Urinary bladder (tissue), 4 donors: Measurements from ENCODE around the gene PPIP5K1. TPM values are rescaled to one million over a fixed set of nuclear protein-coding genes. Genes with fewer than 3 reads are reported as not detected.
"Not testable (repeated sequence)": the region's sequence is repeated elsewhere in the genome, so short reads cannot be mapped to it uniquely, and the experiment has no call there.

Experiments used
- DNase-seq: peaks from one replicate; pipeline ENCODE4 v3.0.0-alpha.2; 2015; ENCODE audit errors: extremely low spot score
- H3K27ac ChIP-seq: one replicate; pipeline ENCODE4 v1.5.1; 2013; ENCODE audit warnings: low read depth, mild to moderate bottlenecking, moderate library complexity
- H3K36me3 ChIP-seq: one replicate; pipeline ENCODE4 v1.6.1; 2013; ENCODE audit warnings: mild to moderate bottlenecking, moderate library complexity; ENCODE audit not compliant: insufficient read depth
- H3K4me1 ChIP-seq: one replicate; pipeline ENCODE4 v1.6.1; 2013; ENCODE audit warnings: mild to moderate bottlenecking, moderate library complexity; ENCODE audit not compliant: insufficient read depth
- H3K4me3 ChIP-seq: one replicate; pipeline ENCODE4 v1.5.1; 2013; ENCODE audit warnings: low read depth, low read length
- WGBS: extraction: QIAGEN DNeasy Blood & Tissue Kit; methylation state at CpG from one replicate; pipeline ENCODE4 v1.1.7; 2013; 5-methylcytosine and 5-hydroxymethylcytosine counted together
- polyA plus RNA-seq: library from polyadenylated mRNA; stranded (reverse); fragments of 200-250 nt; gene quantifications from one replicate; pipeline ENCODE4 v1.2.3, GENCODE V29; 2013
- total RNA-seq: library from RNA; depleted of rRNA; stranded (reverse); fragments of >200 nt; gene quantifications from one replicate; pipeline ENCODE4 v1.2.3, GENCODE V29; 2014
- donor health status: healthy with polysubstance abuse.
- donor health status: healthy.

Gene PPIP5K1
- total and polyA plus RNA-seq, 2 donors = 12.2 to 20.7 TPM

DNA sequence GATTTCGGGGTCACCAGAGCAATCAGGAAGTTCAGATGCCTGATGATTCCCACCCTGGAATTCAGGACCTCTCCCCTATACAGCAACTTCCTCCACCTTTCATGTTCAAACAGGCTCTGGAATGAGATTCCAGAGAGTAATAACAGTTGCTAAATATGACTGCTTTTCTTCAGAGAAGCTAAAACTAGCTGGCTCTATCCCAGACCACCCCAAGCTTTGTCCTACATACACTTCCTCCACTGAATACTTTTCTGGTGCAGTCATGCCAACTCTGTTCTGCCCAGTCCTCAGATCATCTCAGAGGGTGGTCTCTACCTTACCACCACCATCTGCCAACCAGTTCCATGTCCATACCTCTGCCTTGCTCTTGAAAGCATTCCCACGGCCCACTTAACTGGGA lies 23.4 kb downstream of the PPIP5K1 start:
- no CpG with 5 or more reads among the region's 2 CpGs for WGBS
- not testable (repeated sequence) for H3K36me3 ChIP-seq, H3K4me3 ChIP-seq, H3K4me1 ChIP-seq, DNase-seq, H3K27ac ChIP-seq

DNA sequence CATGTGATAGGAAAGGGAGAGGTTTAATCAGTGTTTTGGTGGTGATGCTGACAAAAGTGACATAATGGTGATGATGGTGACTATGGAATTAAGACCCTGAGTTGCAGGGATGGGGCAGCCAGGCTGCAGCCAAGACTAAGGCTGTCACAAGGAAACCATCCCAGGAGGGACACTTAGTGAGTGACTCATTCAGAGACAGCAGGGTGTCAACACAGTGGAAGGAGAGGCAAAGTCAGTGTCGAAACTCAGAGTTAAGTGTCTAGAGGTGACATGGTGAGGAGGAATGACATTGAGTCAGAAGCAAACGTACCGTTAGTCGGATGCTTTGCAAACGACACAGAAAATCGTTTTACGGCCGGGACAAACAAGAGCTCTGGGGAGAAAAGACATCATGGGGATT lies 26.2 kb downstream of the PPIP5K1 start:
- not testable (repeated sequence) for H3K27ac ChIP-seq, H3K36me3 ChIP-seq, H3K4me1 ChIP-seq, DNase-seq, H3K4me3 ChIP-seq
- WGBS = no CpG with 5 or more reads among the region's 8 CpGs

DNA sequence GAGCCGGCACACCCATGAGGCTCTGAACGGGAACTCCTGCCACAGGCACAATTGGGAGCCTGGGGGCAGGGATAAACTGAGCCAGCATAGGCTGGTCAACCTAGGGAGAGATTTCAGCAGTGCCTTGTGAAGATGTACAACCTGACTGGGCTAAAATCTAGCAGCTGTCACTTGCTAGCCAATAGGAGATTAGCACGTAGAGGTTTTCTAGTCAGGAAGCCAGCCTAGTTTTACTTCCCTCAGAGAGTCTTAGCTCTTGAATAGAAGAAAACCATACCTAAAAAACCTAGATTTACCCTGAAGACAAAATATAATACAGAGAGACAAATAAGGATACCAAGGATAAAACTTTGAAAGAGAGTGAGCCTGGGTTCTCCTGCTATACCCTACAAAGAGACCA lies 27.3 kb downstream of the PPIP5K1 start:
- not testable (repeated sequence) for H3K36me3 ChIP-seq
- 90% methylated on average over 2 of the region's 3 CpGs for WGBS

DNA sequence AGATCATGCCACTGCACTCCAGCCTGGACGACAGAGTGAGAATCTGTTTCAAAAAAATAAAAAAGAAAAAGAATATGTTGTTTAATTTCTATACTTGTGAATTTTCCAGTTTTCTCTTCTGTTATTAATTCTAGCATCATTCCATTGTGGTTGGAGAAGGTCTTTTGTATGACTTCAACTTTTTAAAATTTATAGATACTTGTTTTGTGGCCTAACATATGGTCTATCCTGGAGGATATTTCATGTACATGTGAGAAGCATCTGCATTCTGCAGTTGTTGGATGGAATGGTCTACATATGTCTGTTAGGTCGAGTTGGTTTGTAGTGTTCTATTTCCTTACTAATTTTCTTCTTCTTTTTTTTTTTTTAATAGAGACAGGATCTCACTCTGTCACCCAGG lies 37.0 kb downstream of the PPIP5K1 start:
- WGBS = 78% methylated on average over 2 of the region's 2 CpGs
- no peaks in the 10 kb centered on the region for H3K36me3 ChIP-seq
- H3K27ac ChIP-seq = no peak overlapping the region
- DNase-seq = no peak
- H3K4me1 ChIP-seq = no peaks in the 10 kb centered on the region
- H3K4me3 ChIP-seq = no peak overlapping the region

More for the DNA sequence above, 27.3 kb downstream of the PPIP5K1 start:
- not testable (repeated sequence) for H3K27ac ChIP-seq, H3K4me3 ChIP-seq, H3K4me1 ChIP-seq, DNase-seq

DNA sequence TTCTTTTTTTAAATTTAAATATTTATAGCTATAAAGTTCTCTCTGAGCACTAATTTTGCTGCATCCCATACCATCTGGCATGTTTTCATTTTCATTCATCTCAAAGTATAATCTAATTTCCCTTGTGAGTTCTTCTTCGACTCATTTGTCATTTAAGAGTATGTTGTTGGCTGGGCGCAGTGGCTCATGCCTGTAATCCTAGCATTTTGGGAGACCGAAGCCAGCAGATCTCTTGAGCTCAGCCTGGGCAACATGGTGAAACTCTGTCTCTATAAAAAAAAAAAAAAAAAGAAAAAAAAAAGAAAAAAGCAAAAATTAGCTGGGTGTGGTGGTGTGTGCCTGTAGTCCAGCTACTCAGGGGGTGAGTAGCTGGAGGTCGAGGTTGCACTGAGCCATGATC lies 37.8 kb downstream of the PPIP5K1 start:
- Histone ChIP-seq H3K4me3 (no peak overlapping the region), H3K4me1 (no peaks in the 10 kb centered on the region), H3K36me3 (no peaks in the 10 kb centered on the region), H3K27ac (no peak overlapping the region)
- WGBS = 88% methylated on average over 4 of the region's 4 CpGs
- DNase-seq = no peak

DNA sequence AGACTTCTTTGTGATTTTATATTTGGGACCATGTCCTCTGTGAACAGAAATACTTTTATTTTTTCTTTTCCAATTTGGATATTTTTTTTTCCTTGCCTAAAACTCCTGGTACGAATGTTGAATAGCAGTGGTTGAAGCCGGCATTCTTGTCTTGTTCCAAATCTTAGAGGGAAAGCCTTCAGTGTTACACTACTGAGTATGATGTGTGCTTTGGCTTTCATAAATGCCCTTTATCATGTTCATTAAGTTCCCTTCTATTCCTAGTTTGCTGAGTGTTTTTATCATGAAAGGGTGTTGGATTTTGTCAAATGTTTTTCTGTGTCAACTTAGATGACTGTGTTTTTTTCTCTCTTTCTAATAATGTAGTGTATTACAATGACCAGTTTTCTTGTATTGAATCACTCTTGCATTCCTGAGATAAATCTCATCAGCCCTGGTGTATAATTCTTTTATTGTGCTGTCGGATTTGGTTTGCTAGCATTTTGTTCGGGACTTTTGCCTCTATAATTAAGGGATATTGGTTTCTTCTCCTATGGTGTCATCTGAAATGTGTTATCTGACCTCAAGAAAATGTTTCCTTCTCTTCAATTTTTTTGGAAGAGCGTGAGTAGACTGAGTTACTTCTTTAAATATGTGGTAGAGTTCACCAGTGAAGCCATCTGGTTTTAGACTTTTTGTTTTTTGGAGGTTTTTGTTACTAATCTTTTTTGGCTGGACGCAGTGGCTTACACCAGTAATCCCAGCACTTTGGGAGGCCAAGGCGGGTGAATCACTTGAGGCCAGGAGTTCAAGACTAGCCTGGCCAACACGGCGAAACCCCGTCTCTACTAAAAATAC lies 39.3 kb downstream of the PPIP5K1 start:
- Histone ChIP-seq H3K4me3 (no peak overlapping the region), H3K4me1 (no peaks in the 10 kb centered on the region), H3K36me3 (no peaks in the 10 kb centered on the region), H3K27ac (no peak overlapping the region)
- WGBS = 54% methylated on average over 10 of the region's 10 CpGs
- no peak for DNase-seq

DNA sequence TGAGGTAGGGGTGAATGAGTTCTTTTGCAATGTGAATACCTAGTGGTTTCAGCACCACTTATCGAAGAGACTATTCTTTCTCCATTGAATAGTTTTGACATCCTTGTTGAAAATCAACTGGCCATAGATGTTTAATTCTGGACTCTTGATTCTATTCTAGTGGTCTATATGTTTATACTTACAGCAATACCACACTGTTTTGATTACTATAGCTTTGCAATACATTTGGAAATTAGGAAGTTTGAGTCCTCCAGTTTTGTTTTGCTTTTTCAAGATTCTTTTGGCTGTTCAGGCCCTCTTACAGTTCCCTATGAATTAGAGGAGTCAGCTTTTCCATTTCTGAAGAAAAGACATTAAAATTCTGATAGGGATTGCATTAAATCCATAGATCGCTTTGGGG lies 42.5 kb downstream of the PPIP5K1 start:
- Histone ChIP-seq H3K4me3 (no peak overlapping the region), H3K27ac (no peak overlapping the region), H3K4me1 (no peaks in the 10 kb centered on the region), H3K36me3 (no peaks in the 10 kb centered on the region)
- DNase-seq = no peak
- WGBS = over 99% methylated on average over 2 of the region's 2 CpGs

DNA sequence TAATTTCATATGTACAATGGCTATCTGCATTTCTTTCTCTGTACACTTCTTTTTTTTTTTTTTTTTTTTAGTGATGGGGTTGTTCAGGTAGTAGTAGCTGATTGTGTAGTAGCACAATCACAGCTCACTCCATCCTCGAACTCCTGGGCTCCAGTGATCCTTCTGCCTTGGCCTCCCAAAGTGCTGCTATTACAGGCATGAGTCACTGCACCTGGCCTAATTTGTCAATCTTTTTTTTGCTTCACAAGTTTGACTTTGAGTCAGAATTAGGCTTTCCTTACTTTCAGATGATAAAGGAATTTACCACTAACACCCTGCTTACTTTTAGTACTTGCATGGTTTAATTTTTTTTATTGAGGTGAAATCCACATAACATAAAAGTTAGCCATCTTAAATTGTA lies 44.6 kb downstream of the PPIP5K1 start:
- H3K36me3 ChIP-seq = no peaks in the 10 kb centered on the region
- WGBS = 90% methylated on average over 1 of the region's 1 CpG
- H3K4me1 ChIP-seq = no peaks in the 10 kb centered on the region
- H3K4me3 ChIP-seq = no peak overlapping the region
- H3K27ac ChIP-seq = no peak overlapping the region
- DNase-seq = no peak

DNA sequence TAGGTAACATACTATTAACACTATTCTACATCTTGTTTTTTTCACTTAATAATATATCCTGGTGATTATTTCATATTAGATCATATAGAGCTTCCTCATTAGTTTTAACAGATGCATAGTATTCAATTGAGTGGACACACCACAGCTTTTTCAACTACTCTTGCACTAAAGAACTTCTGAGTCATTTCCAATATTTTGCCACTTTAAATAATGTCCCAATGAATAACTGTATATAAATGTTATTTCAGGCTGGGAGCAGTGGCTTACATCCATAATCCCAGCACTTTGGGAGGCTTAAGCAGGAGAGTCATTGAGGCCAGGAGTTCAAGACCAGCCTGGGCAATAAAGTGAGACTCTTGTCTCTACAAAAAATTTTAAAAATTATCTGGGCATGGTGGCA lies 45.7 kb downstream of the PPIP5K1 start:
- no peaks in the 10 kb centered on the region for H3K4me1 ChIP-seq
- no peaks in the 10 kb centered on the region for H3K36me3 ChIP-seq
- H3K4me3 ChIP-seq = no peak overlapping the region
- no peak overlapping the region for H3K27ac ChIP-seq
- no peak for DNase-seq

DNA sequence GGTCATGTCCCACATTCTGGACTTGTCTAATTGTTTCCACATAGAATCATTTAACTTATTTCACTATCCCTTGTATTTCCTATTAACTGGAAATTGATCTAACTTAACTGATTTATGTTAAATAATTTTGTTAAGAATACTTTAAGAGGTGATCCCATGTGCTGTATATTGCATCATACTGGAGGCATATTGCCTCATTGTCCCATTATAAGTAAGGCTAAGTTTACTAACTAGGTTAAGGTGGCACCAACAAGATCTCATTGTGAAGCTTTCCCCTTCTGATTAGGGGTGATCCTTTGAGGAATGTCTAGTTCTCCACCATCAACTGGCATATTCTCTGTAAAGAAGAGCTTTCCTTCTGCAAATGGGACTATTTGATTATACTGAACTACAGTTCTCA lies 48.2 kb downstream of the PPIP5K1 start:
- DNase-seq = no peak
- no peaks in the 10 kb centered on the region for H3K36me3 ChIP-seq
- H3K4me3 ChIP-seq = no peak overlapping the region
- no peaks in the 10 kb centered on the region for H3K4me1 ChIP-seq
- no peak overlapping the region for H3K27ac ChIP-seq

DNA sequence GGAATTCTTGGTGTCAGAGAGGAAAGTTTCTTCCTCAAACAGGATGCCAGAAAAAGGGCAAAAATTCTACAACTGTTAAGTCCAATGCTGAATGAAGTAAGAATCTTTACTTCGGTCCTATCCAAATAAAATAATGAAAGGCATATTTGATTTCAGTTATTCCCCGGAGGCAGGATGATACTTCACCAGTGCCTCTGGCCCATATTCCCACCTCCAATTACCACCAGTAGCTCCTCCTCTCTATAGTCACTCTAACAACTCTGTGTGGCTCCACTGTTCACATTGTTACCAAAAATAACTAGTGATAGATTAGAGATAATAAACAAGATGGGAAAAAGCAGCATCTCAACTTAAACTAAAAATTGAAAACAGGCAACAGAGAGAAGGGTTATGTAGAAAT lies 51.9 kb downstream of the PPIP5K1 start:
- Histone ChIP-seq H3K27ac (no peak overlapping the region), H3K36me3 (no peaks in the 10 kb centered on the region), H3K4me3 (no peak overlapping the region), H3K4me1 (no peaks in the 10 kb centered on the region)
- WGBS = 88% methylated on average over 2 of the region's 2 CpGs
- no peak for DNase-seq

DNA sequence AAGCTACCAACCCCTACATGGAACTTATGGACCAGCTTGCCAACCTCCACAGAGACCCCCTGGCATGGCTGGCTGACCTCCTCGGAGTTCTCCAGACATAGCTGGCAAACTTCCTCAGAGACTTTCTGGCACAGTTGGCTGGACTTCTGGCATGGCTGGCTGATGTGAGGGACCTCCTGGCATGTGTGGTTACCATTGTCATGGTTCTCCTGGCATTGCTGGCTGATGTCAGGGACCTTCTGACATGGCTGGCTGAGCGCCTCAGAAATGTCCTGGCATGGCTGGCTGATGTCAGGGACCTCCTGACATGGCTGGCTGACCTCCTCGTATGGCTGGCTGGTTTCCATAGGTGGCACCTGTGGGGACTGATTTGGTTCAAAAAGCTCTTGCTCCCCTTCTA lies 55.1 kb downstream of the PPIP5K1 start:
- no peak for DNase-seq
- 89% methylated on average over 3 of the region's 3 CpGs for WGBS
- Histone ChIP-seq H3K27ac (no peak overlapping the region), H3K36me3 (no peaks in the 10 kb centered on the region), H3K4me3 (no peak overlapping the region), H3K4me1 (no peaks in the 10 kb centered on the region)

DNA sequence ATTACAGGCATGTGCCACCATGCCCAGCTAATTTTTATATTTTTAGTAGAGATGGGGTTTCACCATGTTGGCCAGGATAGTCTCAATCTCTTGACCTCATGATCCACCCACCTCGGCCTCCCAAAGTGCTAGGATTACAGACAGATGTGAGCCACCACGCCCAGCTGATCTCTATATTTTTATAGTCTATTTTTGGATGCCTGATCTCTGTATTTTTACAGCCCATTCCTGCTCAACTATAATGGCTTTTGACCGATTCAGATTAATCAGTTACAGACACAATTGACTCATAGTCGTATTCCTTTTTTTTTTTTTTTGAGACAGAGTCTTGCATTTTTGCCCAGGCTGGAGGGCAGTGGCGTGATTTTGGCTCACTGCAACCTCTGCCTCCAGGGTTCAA lies 57.2 kb downstream of the PPIP5K1 start:
- H3K4me1 ChIP-seq, H3K36me3 ChIP-seq, H3K4me3 ChIP-seq, H3K27ac ChIP-seq, DNase-seq: not testable (repeated sequence)
- WGBS = 71% methylated on average over 5 of the region's 5 CpGs

DNA sequence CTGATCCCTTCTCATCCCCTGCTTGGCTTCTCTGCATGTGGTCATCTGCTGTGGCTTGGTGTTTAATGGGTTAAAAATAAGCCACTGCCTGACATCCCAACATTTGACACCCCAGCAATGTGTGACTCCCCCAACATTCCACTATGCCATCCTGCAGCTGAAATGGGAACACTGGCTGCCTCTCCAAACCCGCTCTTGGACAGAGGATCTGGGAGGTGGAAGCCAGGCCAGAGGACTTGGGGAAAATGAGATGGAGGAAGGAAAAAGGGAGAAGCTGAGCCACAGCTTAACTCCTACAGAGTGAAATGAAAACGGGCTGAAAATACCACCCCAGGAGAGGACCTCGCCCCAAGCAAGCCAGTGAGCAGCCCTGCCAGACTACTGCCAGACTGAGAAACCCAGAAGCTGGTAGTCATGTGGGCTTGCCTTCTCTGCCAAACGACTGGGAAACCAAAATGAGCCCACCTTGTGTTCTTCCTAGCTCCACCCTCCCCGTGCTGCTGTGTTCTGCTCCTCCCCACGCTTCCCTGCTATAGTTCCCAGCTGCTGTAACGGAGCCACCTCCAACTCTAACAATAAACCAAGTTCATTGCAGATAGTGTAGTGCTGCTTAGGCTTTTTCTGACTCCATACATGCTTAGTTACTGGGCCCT lies 58.9 kb downstream of the PPIP5K1 start:
- WGBS = 27% methylated on average over 7 of the region's 7 CpGs
- no peaks in the 10 kb centered on the region for H3K36me3 ChIP-seq

More for the DNA sequence above, 58.9 kb downstream of the PPIP5K1 start:
- no peak overlapping the region for H3K4me3 ChIP-seq
- no peak overlapping the region for H3K27ac ChIP-seq
- H3K4me1 ChIP-seq = no peaks in the 10 kb centered on the region
- no peak for DNase-seq
